ENCODE results near the gene KNL1.

The KNL1 gene

GRCh38 chr15:40593588-40594428 is at the start of gene KNL1:
KNL1 (plus strand) TSS chr15:40594249; CDS start chr15:40602932, 8,683 bp downstream.
- H3K4me1 ChIP-seq (ENCODE audit: insufficient read depth, low read length), result peaks cover 44% of the 10 kb centered on the region
- H2AFZ ChIP-seq (ENCODE audit: low read depth, low read length), result peak within 1 kb of the TSS; percentile 75
- no peak for TF ChIP-seq EZH2 (IDR thresholded peaks at IDR 0.05; ENCODE audit: borderline replicate concordance, low read depth, low read length, severe bottlenecking)
- TF ChIP-seq CTCF (IDR thresholded peaks at IDR 0.05; ENCODE audit: borderline replicate concordance, extremely low read depth, low read length, poor library complexity, severe bottlenecking), result no peak
- H3K4me3 ChIP-seq (ENCODE audit: low read depth in 1 of 2, low read length in 2 of 2), result peak within 1 kb of the TSS; percentile 89 to 98
- H3K79me2 ChIP-seq (ENCODE audit: insufficient read depth, low read length), result peaks cover 47% of the 10 kb centered on the region
- H3K36me3 ChIP-seq (ENCODE audit: insufficient read depth, low read length), result peaks cover 10% of the 10 kb centered on the region; the same call in 1 of the 2 replicates
- H4K20me1 ChIP-seq (ENCODE audit: insufficient read depth, low read length), result no peaks in the 10 kb centered on the region
- peak within 1 kb of the TSS; percentile 83 for H3K9ac ChIP-seq (ENCODE audit: low read depth, low read length)
- ATAC-seq (ENCODE audit: insufficient read depth, low read depth), result peak; percentile 83
- peak within 1 kb of the TSS; percentile 91 for H3K4me2 ChIP-seq (ENCODE audit: insufficient read depth, low read length)
- H3K9me3 ChIP-seq (ENCODE audit: insufficient read depth, low read length, severe bottlenecking), result no peaks in the 10 kb centered on the region
- H3K27ac ChIP-seq (ENCODE audit: low read length), result peak within 1 kb of the TSS; percentile 95
- H3K27me3 ChIP-seq (ENCODE audit: insufficient read depth, low read length, poor library complexity), result no peaks in the 10 kb centered on the region
- DNase-seq, result peak; percentile 92

GRCh38 chr15:40545457-40545856 is 48.6 kb upstream of the KNL1 start:
- Histone ChIP-seq H2AFZ (ENCODE audit: low read depth, low read length) (no peak overlapping the region), H3K9ac (ENCODE audit: low read depth, low read length) (no peak overlapping the region), H3K4me3 (ENCODE audit: low read depth in 1 of 2, low read length in 2 of 2) (no peak overlapping the region), H3K36me3 (ENCODE audit: insufficient read depth, low read length) (peaks cover 8% of the 10 kb centered on the region), H3K4me1 (ENCODE audit: insufficient read depth, low read length) (no peaks in the 10 kb centered on the region), H3K27ac (ENCODE audit: low read length) (no peak overlapping the region), H3K27me3 (ENCODE audit: insufficient read depth, low read length, poor library complexity) (no peaks in the 10 kb centered on the region), H4K20me1 (ENCODE audit: insufficient read depth, low read length) (no peaks in the 10 kb centered on the region), H3K4me2 (ENCODE audit: insufficient read depth, low read length) (no peak overlapping the region), H3K79me2 (ENCODE audit: insufficient read depth, low read length) (no peaks in the 10 kb centered on the region), H3K9me3 (ENCODE audit: insufficient read depth, low read length, severe bottlenecking) (no peaks in the 10 kb centered on the region)
- TF ChIP-seq EZH2 (IDR thresholded peaks at IDR 0.05; ENCODE audit: borderline replicate concordance, low read depth, low read length, severe bottlenecking) (no peak), CTCF (IDR thresholded peaks at IDR 0.05; ENCODE audit: borderline replicate concordance, extremely low read depth, low read length, poor library complexity, severe bottlenecking) (peak; percentile 27)
- DNase-seq, result no peak
- no peak for ATAC-seq (ENCODE audit: insufficient read depth, low read depth)

- no peak for DNase-seq
- Histone ChIP-seq H3K27me3 (ENCODE audit: insufficient read depth, low read length, poor library complexity) (no peaks in the 10 kb centered on the region), H3K36me3 (ENCODE audit: insufficient read depth, low read length) (peaks cover 21% of the 10 kb centered on the region), H3K4me1 (ENCODE audit: insufficient read depth, low read length) (no peaks in the 10 kb centered on the region), H3K4me2 (ENCODE audit: insufficient read depth, low read length) (no peak overlapping the region), H3K79me2 (ENCODE audit: insufficient read depth, low read length) (no peaks in the 10 kb centered on the region), H3K27ac (ENCODE audit: low read length) (no peak overlapping the region), H3K9ac (ENCODE audit: low read depth, low read length) (no peak overlapping the region), H4K20me1 (ENCODE audit: insufficient read depth, low read length) (no peaks in the 10 kb centered on the region), H3K9me3 (ENCODE audit: insufficient read depth, low read length, severe bottlenecking) (no peaks in the 10 kb centered on the region), H2AFZ (ENCODE audit: low read depth, low read length) (no peak overlapping the region), H3K4me3 (ENCODE audit: low read depth in 1 of 2, low read length in 2 of 2) (no peak overlapping the region)
- TF ChIP-seq EZH2 (IDR thresholded peaks at IDR 0.05; ENCODE audit: borderline replicate concordance, low read depth, low read length, severe bottlenecking) (no peak), CTCF (IDR thresholded peaks at IDR 0.05; ENCODE audit: borderline replicate concordance, extremely low read depth, low read length, poor library complexity, severe bottlenecking) (no peak)
- no peak for ATAC-seq (ENCODE audit: insufficient read depth, low read depth)
Observed at GRCh38 chr15:40548610-40549009, 45.4 kb upstream of the KNL1 start.

Data from DND-41 (cell line).